Measurements from ENCODE around the gene SH2D3A.

- TF ChIP-seq CTCF (conservative IDR thresholded peaks at IDR 0.05; ENCODE audit: low read depth in 2 of 2) = no peak
- TF ChIP-seq EZH2 (IDR thresholded peaks at IDR 0.05; ENCODE audit: low read depth, unreplicated experiment) = no peak
- no peak for TF ChIP-seq POLR2AphosphoS5 (IDR thresholded peaks at IDR 0.05; ENCODE audit: low read depth)
- TF ChIP-seq EZH2phosphoT487 (IDR thresholded peaks at IDR 0.05; ENCODE audit: unreplicated experiment) = no peak
- no peak for TF ChIP-seq REST (IDR thresholded peaks at IDR 0.05; ENCODE audit: unreplicated experiment)
- no peak for TF ChIP-seq ZNF462 (CRISPR knock-in tag; IDR thresholded peaks at IDR 0.05)
- no peak for TF ChIP-seq CREB1 (CRISPR knock-in tag; IDR thresholded peaks at IDR 0.05; ENCODE audit: low read depth)
- no peak for TF ChIP-seq ZNF114 (CRISPR knock-in tag; IDR thresholded peaks at IDR 0.05)
Measured at GRCh38 chr19:6793973-6794372, 26.7 kb upstream of the SH2D3A start.

Data from GM23338 (cell line).